ENCODE measurements around the gene KRT76. TPM values are rescaled to one million over a fixed set of nuclear protein-coding genes. Genes with fewer than 3 reads are reported as not detected.

Gene KRT76
- total and polyA plus RNA-seq, 2 experiments from 2014 or later = not detected

DNA sequence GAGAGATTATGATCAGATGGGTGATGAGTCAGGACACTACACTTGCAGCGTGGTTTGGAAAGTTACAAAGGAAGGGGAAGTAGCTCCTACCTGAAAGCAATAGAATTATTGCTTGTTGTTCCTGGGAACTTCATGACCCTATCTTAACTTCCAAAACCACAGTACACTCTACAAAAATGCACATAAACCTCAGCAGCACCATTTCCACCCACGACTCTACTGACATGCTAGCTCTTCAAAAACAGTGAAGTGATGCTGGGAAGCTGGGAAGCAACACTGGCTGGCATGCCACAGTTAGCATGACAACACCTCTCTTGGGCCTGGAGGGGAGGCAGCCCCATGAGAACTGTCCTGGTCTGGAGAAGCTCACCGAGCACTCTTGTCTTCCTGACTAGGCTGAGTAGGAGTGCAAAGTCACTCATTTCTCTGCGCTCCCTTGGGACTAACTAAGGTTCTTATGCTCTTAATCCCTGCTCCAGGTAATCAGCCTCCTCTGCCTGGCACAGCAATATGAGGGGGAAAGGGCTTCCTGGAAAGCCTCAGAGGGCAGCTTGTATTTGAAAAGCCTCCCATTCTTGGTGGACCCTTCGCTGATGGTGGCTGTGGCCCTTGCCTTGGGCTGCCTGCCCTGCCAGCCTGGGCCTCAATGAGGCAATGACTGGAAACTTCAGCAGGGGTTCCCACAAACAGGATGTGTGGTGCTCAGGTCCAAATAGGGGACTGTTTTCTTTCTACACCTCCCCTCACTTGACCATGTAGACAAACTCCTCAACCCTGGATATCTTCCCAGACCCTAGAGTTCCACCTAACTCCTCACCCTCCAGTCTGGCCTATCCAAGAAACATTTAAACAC is 17.6 kb upstream of the KRT76 start (continued):
- TF ChIP-seq NANOG (IDR thresholded peaks at IDR 0.05; ENCODE audit: borderline replicate concordance) (no peak), CREB1 (CRISPR knock-in tag; IDR thresholded peaks at IDR 0.05; ENCODE audit: low read depth) (no peak), ZNF331 (CRISPR knock-in tag; IDR thresholded peaks at IDR 0.05; ENCODE audit: low read depth) (no peak)
- TF ChIP-seq, protein P1, sequence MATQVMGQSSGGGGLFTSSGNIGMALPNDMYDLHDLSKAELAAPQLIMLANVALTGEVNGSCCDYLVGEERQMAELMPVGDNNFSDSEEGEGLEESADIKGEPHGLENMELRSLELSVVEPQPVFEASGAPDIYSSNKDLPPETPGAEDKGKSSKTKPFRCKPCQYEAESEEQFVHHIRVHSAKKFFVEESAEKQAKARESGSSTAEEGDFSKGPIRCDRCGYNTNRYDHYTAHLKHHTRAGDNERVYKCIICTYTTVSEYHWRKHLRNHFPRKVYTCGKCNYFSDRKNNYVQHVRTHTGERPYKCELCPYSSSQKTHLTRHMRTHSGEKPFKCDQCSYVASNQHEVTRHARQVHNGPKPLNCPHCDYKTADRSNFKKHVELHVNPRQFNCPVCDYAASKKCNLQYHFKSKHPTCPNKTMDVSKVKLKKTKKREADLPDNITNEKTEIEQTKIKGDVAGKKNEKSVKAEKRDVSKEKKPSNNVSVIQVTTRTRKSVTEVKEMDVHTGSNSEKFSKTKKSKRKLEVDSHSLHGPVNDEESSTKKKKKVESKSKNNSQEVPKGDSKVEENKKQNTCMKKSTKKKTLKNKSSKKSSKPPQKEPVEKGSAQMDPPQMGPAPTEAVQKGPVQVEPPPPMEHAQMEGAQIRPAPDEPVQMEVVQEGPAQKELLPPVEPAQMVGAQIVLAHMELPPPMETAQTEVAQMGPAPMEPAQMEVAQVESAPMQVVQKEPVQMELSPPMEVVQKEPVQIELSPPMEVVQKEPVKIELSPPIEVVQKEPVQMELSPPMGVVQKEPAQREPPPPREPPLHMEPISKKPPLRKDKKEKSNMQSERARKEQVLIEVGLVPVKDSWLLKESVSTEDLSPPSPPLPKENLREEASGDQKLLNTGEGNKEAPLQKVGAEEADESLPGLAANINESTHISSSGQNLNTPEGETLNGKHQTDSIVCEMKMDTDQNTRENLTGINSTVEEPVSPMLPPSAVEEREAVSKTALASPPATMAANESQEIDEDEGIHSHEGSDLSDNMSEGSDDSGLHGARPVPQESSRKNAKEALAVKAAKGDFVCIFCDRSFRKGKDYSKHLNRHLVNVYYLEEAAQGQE (IDR thresholded peaks at IDR 0.05; ENCODE audit: unreplicated experiment) = no peak

DNA sequence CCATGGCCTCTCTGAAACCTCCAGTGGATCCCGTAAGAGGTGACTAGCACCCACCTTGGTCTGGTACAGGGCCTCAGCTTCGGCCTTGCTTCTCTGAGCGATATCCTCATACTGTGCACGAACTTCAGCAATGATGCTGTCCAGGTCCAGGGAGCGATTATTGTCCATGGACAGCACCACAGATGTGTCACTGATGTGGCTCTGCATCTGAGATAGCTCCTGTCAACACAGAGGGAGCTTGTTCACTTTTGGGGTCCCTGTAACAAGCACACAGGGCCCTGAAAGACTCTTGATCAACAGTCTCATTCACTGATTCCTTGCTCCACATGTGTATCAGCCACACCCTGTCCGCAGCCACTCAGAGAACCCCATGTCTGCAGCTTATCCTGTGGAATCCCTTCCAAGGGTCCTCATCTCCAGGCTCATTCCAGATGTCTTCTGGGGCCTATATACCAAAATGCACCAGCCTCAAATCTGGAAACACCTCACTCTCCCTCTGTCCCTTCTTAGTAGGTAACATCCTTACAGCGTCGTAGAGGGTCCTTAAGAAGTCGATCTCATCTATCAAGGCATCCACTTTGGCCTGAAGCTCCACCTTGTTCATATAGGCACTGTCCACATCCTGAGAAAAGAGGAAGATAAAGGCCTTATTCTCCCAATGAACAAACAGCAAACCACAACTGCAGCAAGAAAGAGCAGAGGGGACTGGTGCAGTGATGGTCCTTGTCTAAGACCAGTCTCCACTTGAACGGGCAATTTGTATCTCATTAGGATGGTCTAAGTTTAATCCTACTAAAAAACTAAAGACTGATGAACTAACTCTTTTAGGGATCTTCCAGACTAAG is 15.3 kb upstream of the KRT76 start:
- Histone ChIP-seq H3K27ac (ENCODE audit: low read depth) (no peak overlapping the region), H3K4me1 (ENCODE audit: insufficient read depth) (no peaks in the 10 kb centered on the region), H3K4me2 (no peak overlapping the region), H3K27me3 (ENCODE audit: insufficient read depth) (no peaks in the 10 kb centered on the region), H3K9me2 (ENCODE audit: insufficient read depth) (peaks cover 7% of the 10 kb centered on the region), H3K36me3 (ENCODE audit: insufficient read depth) (no peaks in the 10 kb centered on the region), H3K4me3 (no peak overlapping the region), H3F3A (replicated peaks; ENCODE audit: low read depth) (no peaks in the 10 kb centered on the region), H4K20me1 (replicated peaks; ENCODE audit: insufficient read depth) (no peaks in the 10 kb centered on the region), H3K79me2 (replicated peaks; ENCODE audit: insufficient read depth) (no peaks in the 10 kb centered on the region), H2AFZ (no peak overlapping the region)
- no peak overlapping the region for H3K27ac Mint-ChIP-seq
- H3K4me1 Mint-ChIP-seq = peaks cover 5% of the 10 kb centered on the region
- no peaks in the 10 kb centered on the region for H3K36me3 Mint-ChIP-seq (ENCODE audit: low read depth)
- peaks cover 13% of the 10 kb centered on the region for H3K27me3 Mint-ChIP-seq (ENCODE audit: insufficient read depth, low read depth, poor library complexity)
- ATAC-seq = no peak
- DNase-seq (ENCODE audit: low spot score) = no peak
- no peaks in the 10 kb centered on the region for H3K9me3 Mint-ChIP-seq
- H3K4me3 Mint-ChIP-seq = no peak overlapping the region
- TF ChIP-seq EZH2 (IDR thresholded peaks at IDR 0.05; ENCODE audit: low read depth, unreplicated experiment) (no peak), STAT1 (IDR thresholded peaks at IDR 0.05; ENCODE audit: unreplicated experiment) (no peak), ZNF114 (CRISPR knock-in tag; IDR thresholded peaks at IDR 0.05) (no peak), ZNF331 (CRISPR knock-in tag; IDR thresholded peaks at IDR 0.05; ENCODE audit: low read depth) (no peak), POLR2AphosphoS5 (IDR thresholded peaks at IDR 0.05; ENCODE audit: low read depth) (no peak), EZH2phosphoT487 (IDR thresholded peaks at IDR 0.05; ENCODE audit: unreplicated experiment) (no peak), CREB1 (CRISPR knock-in tag; IDR thresholded peaks at IDR 0.05; ENCODE audit: low read depth) (no peak), NANOG (IDR thresholded peaks at IDR 0.05; ENCODE audit: borderline replicate concordance) (no peak), JUNB (IDR thresholded peaks at IDR 0.05; ENCODE audit: unreplicated experiment) (no peak)
- TF ChIP-seq, protein P2, sequence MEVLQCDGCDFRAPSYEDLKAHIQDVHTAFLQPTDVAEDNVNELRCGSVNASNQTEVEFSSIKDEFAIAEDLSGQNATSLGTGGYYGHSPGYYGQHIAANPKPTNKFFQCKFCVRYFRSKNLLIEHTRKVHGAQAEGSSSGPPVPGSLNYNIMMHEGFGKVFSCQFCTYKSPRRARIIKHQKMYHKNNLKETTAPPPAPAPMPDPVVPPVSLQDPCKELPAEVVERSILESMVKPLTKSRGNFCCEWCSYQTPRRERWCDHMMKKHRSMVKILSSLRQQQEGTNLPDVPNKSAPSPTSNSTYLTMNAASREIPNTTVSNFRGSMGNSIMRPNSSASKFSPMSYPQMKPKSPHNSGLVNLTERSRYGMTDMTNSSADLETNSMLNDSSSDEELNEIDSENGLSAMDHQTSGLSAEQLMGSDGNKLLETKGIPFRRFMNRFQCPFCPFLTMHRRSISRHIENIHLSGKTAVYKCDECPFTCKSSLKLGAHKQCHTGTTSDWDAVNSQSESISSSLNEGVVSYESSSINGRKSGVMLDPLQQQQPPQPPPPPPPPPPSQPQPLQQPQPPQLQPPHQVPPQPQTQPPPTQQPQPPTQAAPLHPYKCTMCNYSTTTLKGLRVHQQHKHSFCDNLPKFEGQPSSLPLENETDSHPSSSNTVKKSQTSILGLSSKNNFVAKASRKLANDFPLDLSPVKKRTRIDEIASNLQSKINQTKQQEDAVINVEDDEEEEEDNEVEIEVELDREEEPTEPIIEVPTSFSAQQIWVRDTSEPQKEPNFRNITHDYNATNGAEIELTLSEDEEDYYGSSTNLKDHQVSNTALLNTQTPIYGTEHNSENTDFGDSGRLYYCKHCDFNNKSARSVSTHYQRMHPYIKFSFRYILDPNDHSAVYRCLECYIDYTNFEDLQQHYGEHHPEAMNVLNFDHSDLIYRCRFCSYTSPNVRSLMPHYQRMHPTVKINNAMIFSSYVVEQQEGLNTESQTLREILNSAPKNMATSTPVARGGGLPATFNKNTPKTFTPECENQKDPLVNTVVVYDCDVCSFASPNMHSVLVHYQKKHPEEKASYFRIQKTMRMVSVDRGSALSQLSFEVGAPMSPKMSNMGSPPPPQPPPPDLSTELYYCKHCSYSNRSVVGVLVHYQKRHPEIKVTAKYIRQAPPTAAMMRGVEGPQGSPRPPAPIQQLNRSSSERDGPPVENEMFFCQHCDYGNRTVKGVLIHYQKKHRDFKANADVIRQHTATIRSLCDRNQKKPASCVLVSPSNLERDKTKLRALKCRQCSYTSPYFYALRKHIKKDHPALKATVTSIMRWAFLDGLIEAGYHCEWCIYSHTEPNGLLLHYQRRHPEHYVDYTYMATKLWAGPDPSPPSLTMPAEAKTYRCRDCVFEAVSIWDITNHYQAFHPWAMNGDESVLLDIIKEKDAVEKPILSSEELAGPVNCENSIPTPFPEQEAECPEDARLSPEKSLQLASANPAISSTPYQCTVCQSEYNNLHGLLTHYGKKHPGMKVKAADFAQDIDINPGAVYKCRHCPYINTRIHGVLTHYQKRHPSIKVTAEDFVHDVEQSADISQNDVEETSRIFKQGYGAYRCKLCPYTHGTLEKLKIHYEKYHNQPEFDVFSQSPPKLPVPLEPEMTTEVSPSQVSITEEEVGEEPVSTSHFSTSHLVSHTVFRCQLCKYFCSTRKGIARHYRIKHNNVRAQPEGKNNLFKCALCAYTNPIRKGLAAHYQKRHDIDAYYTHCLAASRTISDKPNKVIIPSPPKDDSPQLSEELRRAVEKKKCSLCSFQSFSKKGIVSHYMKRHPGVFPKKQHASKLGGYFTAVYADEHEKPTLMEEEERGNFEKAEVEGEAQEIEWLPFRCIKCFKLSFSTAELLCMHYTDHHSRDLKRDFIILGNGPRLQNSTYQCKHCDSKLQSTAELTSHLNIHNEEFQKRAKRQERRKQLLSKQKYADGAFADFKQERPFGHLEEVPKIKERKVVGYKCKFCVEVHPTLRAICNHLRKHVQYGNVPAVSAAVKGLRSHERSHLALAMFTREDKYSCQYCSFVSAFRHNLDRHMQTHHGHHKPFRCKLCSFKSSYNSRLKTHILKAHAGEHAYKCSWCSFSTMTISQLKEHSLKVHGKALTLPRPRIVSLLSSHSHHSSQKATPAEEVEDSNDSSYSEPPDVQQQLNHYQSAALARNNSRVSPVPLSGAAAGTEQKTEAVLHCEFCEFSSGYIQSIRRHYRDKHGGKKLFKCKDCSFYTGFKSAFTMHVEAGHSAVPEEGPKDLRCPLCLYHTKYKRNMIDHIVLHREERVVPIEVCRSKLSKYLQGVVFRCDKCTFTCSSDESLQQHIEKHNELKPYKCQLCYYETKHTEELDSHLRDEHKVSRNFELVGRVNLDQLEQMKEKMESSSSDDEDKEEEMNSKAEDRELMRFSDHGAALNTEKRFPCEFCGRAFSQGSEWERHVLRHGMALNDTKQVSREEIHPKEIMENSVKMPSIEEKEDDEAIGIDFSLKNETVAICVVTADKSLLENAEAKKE (CRISPR knock-in tag; IDR thresholded peaks at IDR 0.05) = no peak
- TF ChIP-seq, protein P3, sequence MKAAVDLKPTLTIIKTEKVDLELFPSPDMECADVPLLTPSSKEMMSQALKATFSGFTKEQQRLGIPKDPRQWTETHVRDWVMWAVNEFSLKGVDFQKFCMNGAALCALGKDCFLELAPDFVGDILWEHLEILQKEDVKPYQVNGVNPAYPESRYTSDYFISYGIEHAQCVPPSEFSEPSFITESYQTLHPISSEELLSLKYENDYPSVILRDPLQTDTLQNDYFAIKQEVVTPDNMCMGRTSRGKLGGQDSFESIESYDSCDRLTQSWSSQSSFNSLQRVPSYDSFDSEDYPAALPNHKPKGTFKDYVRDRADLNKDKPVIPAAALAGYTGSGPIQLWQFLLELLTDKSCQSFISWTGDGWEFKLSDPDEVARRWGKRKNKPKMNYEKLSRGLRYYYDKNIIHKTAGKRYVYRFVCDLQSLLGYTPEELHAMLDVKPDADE (IDR thresholded peaks at IDR 0.05) = no peak

Measured in GM23338 (cell line).